SJCRH30 (cell line): Measurements from ENCODE around the gene IL16. TPM values are rescaled to one million over a fixed set of nuclear protein-coding genes. Genes with fewer than 3 reads are reported as not detected.

ENCODE experiments used
- DNase-seq, 2 experiments: peaks; one replicate each; pipeline ENCODE4 v3.0.0-alpha.2; 2015 to 2020
- H3K27ac ChIP-seq: fragments of 250-450 bp; sonication (Bioruptor Pico); 2 replicates; pipeline ENCODE4 v1.5.1; 2020; ENCODE audit warnings: mild to moderate bottlenecking, moderate library complexity
- H3K27me3 ChIP-seq: fragments of 250-450 bp; sonication (Bioruptor Pico); 2 replicates; pipeline ENCODE4 v1.5.1; 2020; ENCODE audit warnings: mild to moderate bottlenecking, moderate library complexity
- H3K36me3 ChIP-seq: fragments of 250-450 bp; sonication (Bioruptor Pico); 2 replicates; pipeline ENCODE4 v1.5.1; 2020; ENCODE audit warnings: mild to moderate bottlenecking, moderate library complexity
- H3K4me1 ChIP-seq: fragments of 250-450 bp; sonication (Bioruptor Pico); 2 replicates; pipeline ENCODE4 v1.5.1; 2020; ENCODE audit warnings: mild to moderate bottlenecking, moderate library complexity
- H3K4me3 ChIP-seq: fragments of 250-450 bp; sonication (Bioruptor Pico); 2 replicates; pipeline ENCODE4 v1.5.1; 2020; ENCODE audit warnings: mild to moderate bottlenecking, moderate library complexity
- H3K9me3 ChIP-seq: fragments of 250-450 bp; sonication (Bioruptor Pico); replicated peaks from 2 replicates; pipeline ENCODE4 v1.5.1; 2020; ENCODE audit warnings: mild to moderate bottlenecking, moderate library complexity
- total RNA-seq: library from RNA; depleted of rRNA; stranded (reverse); fragments of >200 nt; shearing (Covaris generic); gene quantifications from 2 replicates; pipeline ENCODE4 v1.2.3, GENCODE V29; 2014

The IL16 gene
- total RNA-seq, 1 experiment from 2014 or later = 0.18 TPM

DNA sequence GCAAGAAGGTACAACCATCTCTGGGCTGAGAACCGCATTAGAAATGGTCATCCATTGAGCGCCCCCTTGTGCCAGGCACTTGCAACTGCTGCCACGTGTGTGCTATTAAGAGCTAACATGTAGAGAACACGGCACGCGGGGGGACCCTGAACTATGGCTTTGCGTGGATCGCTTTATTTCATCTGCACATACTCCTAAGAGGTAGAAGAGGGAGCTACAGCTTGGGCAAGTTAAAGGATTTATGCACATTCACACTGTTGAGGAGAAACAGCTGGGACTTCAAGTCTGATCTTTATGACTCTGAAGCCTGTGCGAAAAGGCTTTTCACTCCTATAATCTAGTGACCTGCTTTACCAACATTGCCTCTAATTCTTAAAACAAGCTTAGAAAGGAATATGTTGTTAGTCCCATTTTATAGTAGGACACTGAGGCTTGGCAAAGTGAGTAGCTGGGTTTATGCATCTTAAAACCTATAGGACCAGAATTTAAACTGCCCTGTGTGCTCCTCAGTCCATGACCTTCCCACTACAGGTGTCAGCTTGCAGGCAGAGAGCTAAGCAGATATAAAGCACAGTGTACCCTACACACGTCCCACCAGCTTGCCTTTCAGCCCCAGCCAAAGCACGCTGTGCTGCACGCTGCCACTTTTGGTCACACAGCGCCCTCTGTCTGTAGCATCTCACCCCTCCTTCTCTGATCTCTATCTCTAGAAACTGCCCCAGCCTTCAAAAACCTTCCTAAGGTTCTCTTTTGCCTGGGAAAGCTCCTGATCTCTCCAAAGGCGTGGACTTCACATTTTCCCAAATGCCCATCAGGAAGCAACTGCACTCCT, 69.5 kb downstream of the IL16 start:
- peak; percentile 83 to 92 for DNase-seq
- no peaks in the 10 kb centered on the region for H3K9me3 ChIP-seq
- peaks cover 24% of the 10 kb centered on the region for H3K4me1 ChIP-seq
- no peaks in the 10 kb centered on the region for H3K36me3 ChIP-seq
- H3K4me3 ChIP-seq = peak overlapping the region; percentile 43
- H3K27me3 ChIP-seq = no peaks in the 10 kb centered on the region
- H3K27ac ChIP-seq = peak overlapping the region; percentile 1; the same call in 1 of the 2 replicates

DNA sequence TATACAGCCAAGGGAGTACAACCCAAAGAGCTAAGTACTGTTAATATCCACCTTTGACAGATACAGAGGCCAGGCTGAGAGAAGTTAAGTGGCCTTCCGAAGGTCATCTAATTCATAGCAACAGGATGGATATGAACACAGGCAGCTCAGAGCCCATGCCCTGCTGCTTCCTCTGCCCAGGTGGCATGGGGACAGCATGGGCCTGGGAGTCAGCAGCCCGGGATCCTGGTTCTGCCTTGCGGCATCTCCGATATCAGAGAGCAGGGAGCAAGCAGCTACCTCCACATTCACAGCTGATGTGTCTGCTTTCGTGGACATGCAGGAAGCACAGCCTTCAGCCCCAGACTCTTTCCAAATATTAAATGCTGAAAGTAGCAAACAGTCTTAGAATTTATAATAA, 71.7 kb downstream of the IL16 start:
- Histone ChIP-seq H3K36me3 (no peaks in the 10 kb centered on the region), H3K4me1 (peaks cover 24% of the 10 kb centered on the region), H3K9me3 (no peaks in the 10 kb centered on the region), H3K27me3 (no peaks in the 10 kb centered on the region), H3K4me3 (no peak overlapping the region), H3K27ac (no peak overlapping the region)
- no peak for DNase-seq

DNA sequence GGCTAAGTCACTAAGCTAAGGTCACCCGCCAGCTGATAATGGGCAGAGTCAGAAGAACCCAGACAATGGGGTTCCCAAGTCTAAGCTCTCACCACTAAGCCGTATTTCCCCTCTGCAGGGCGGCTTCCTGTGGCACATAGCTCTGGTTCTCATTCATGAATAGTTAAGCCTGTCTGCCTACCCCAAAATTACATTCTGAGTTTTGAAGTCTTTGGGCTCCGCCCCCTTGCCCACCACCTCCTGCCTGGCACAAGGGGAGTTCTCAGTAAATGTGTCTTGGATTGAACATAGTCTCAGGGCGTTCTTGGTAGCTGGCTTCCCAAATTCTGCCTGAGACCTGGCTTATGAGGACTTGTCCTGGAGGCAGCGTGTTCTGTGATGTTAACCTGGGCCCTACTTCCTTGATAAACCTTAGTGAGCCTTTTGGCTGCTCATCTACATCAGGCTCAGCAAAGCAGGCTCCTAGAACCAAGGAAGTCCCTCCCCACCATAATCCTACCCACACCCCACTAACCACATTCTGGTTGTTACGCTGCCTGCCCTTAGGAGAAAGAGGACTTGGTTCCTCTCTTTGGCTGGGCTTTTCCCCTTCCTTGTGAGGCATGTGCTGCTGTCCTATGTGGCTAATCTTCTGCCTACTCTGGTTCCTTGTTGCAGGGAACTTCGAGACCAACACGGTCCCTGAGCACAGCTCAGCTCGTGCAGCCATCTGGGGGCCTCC, 72.4 kb downstream of the IL16 start:
- no peak overlapping the region for H3K4me3 ChIP-seq
- H3K9me3 ChIP-seq = no peaks in the 10 kb centered on the region
- no peak overlapping the region for H3K27ac ChIP-seq
- H3K36me3 ChIP-seq = no peaks in the 10 kb centered on the region
- no peak for DNase-seq
- H3K4me1 ChIP-seq = peaks cover 18% of the 10 kb centered on the region
- H3K27me3 ChIP-seq = no peaks in the 10 kb centered on the region

DNA sequence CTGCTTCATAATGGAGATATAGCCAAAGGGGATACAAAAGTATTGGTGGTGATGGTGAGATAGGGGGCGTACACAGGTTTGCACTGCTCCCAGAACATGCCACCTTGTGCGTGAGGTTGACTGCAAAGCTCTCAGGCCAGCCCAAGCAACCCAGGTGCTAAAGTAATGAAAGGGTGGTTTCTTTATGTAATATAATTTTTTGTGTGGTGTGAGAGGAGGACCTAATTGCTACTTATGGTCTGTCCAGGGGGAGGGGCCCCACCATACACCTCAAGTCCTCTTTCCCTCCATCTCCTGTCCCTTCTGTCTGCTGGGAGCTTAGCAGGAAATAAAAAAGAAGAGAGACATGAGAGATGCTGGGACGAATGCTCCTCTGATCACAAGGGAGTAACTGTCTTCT, 73.5 kb downstream of the IL16 start:
- no peak for DNase-seq
- H3K27me3 ChIP-seq = no peaks in the 10 kb centered on the region
- H3K4me3 ChIP-seq = no peak overlapping the region
- no peaks in the 10 kb centered on the region for H3K36me3 ChIP-seq
- no peaks in the 10 kb centered on the region for H3K9me3 ChIP-seq
- peaks cover 6% of the 10 kb centered on the region for H3K4me1 ChIP-seq
- H3K27ac ChIP-seq = no peak overlapping the region

DNA sequence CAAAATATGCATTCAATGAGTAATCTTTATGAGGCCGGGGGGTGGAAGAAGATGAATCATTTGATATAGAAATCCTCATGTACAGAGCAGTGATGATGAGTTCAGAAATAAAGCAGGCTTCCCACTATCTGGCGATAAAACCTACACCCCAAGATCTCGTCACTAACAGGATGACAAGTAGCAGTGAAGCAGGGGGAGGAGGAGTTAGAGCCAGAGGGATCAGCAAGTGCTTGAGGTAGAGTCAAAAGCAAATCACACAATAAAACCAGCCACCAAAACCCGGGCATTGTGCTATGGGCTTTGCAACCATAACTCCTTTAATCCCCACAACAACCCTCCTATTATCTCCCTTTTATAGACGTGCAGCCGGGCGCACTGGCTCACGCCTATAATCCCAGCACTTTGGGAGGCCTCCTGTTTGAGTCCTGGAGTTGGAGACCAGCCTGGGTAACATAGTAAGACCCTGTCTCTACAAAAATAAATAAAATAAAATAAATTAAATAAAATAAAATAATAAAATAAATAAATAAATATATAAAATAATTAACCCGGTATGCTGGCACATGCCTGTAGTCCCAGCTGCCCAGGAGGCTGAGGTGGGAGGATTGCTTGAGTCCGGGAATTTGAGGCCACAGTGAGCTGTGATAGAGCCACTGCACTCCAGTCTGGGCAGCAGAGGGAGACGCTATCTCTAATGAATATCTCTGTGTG, 74.3 kb downstream of the IL16 start:
- peak; percentile 18 to 50 for DNase-seq
- H3K36me3 ChIP-seq = no peaks in the 10 kb centered on the region
- H3K27me3 ChIP-seq = no peaks in the 10 kb centered on the region
- no peaks in the 10 kb centered on the region for H3K9me3 ChIP-seq
- no peak overlapping the region for H3K4me3 ChIP-seq
- H3K4me1 ChIP-seq = peaks cover 4% of the 10 kb centered on the region; the same call in 1 of the 2 replicates
- H3K27ac ChIP-seq = no peak overlapping the region

DNA sequence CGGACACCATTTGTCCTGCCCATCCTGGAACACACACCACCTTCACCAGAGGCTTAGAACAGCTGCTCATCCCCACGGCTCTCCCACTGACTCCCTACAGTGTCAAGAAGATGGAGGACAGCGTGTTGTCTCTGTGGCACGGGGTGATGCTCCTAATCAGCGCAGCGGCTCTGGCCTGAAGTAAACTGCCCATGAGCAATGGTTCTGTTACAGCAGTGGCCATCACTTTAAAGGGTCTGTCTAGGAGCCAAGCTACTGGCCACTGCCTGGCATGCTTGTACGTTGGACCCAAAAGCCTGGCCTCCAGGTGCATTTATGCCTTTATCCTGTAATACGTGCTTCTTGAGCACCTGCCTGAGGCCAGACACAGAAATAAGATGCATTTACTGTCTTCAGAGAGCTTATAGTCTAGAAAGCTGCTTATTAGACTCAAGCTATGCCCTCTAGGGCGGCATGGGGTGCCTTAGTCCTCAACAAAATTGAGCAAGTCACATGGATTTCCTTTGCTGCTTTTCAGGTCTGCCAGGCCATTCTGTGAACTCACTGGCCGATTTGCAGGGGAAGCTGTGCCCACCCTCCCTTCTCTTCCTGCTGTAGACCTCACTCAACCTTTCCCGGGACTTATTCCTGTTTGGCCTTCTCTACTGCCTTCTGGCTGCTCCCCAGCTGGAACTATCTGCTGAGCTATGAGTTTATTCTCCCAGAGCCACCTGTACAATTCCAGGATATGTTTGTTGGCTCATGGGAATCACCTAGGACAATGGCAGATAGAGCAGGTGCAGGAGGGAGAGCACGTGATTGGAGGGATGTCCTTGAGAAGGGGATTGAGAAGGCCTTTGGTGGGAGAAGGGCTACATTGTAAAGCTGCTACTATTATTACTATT, 75.3 kb downstream of the IL16 start:
- Histone ChIP-seq H3K27ac (no peak overlapping the region), H3K9me3 (no peaks in the 10 kb centered on the region), H3K4me1 (no peaks in the 10 kb centered on the region; the same call in 1 of the 2 replicates), H3K27me3 (no peaks in the 10 kb centered on the region), H3K4me3 (no peak overlapping the region), H3K36me3 (no peaks in the 10 kb centered on the region)
- no peak for DNase-seq

DNA sequence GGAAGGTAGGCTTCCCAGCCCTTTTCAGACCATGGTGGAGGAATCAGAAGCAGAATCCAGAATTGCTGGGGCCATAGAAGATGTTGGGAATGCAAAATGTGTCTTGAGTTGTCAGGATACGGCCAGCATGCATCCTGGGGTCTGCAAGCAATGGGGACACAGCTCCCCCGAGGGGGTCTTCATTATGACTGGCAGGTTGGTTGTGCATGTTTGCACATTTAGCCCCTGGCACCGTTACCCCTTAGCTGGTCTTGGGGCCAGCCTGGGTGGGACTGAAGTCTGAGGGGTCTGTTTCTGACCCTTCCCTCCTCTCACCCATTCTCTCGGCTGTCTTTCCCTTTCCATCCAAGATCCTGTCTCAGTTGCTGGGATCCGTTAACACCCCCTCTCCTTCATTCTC, 76.5 kb downstream of the IL16 start:
- no peaks in the 10 kb centered on the region for H3K36me3 ChIP-seq
- DNase-seq = no peak
- H3K27ac ChIP-seq = no peak overlapping the region
- no peaks in the 10 kb centered on the region; the same call in 1 of the 2 replicates for H3K4me1 ChIP-seq
- H3K27me3 ChIP-seq = no peaks in the 10 kb centered on the region
- no peak overlapping the region for H3K4me3 ChIP-seq
- H3K9me3 ChIP-seq = no peaks in the 10 kb centered on the region

DNA sequence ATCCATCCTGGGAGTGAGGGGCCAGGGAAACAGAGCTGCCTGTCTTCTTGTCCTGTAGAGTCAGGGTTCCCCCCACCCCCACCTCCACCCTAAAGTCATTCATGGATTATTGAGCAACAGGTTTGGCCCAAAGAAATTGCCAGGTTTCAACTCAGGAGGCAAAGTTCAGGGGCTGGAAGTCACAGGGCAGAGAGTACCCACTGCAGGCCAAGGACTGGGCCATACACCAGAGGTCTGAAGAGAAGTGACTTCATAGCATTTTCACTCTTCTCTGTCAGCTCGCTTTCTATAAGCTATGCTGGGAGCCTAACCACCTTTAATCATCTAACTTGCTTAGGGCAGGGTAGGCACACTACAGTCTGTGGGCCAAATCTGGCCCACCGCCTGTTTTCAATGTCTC, 77.2 kb downstream of the IL16 start:
- no peaks in the 10 kb centered on the region for H3K27me3 ChIP-seq
- no peak for DNase-seq
- no peak overlapping the region for H3K4me3 ChIP-seq
- no peaks in the 10 kb centered on the region for H3K9me3 ChIP-seq
- H3K27ac ChIP-seq = no peak overlapping the region
- no peaks in the 10 kb centered on the region for H3K36me3 ChIP-seq
- H3K4me1 ChIP-seq = no peaks in the 10 kb centered on the region; the same call in 1 of the 2 replicates

DNA sequence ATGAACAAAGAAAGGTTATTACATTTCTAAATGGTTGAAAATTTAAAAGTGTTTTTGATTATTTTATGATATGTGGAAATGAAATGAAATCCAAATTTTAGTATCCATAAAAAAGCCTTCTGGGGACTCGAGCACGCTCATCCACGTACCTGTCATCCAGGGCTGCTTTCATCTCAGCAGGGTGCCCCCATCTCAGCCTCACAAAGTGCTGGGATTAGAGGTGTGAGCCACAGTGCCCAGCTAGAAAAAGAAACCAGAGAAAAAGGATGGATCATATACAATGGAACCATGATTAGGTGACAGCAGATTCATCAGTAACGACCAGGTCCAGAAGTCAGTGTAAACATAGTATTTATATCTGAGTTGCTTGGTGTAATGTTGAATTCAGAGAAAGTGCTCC, 77.6 kb downstream of the IL16 start:
- H3K4me3 ChIP-seq = no peak overlapping the region
- no peaks in the 10 kb centered on the region; the same call in 1 of the 2 replicates for H3K4me1 ChIP-seq
- H3K9me3 ChIP-seq = no peaks in the 10 kb centered on the region
- no peak overlapping the region for H3K27ac ChIP-seq
- DNase-seq = no peak
- no peaks in the 10 kb centered on the region for H3K27me3 ChIP-seq
- no peaks in the 10 kb centered on the region for H3K36me3 ChIP-seq

DNA sequence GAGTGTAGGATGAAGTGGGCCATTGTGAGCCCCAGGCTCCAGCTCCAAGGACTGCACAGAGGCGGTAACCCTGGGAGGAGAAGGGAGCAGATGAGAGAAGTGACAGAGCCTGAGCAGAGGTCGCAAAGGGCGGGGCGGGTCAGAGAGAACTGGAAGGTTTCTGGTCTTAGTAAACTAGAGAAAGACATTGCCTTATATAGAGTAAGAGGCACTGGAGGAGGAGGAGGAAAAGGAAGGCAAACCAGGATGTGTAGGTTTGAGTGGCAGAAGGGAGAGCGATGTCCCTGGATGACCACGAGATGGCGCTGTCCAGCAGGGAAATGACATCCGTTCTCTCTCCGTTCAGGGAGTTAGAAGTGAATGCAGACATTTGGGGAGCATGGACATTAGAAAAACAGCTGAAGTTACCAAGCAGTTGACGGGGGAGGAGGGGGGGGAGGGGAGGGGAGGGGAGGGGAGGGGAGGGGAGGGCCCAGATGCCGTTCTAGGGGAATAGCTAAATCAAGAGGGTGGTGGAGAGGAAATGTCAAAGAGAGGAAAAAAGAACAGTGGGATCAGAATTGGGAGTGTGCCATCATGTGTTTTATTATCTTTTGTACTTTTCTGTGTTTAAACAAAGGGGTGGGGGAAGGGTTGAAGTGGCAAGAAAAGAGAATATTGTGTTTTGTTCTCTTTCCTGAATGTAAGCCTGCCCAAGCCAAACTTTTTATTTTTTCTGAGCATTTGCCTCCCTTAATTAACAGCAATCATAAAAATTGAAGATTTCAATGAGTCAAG, 78.4 kb downstream of the IL16 start:
- H3K27me3 ChIP-seq = no peaks in the 10 kb centered on the region
- H3K4me3 ChIP-seq = no peak overlapping the region
- no peaks in the 10 kb centered on the region; the same call in 1 of the 2 replicates for H3K4me1 ChIP-seq
- peak; percentile 64 to 91 for DNase-seq
- H3K27ac ChIP-seq = no peak overlapping the region
- H3K9me3 ChIP-seq = no peaks in the 10 kb centered on the region
- H3K36me3 ChIP-seq = no peaks in the 10 kb centered on the region

DNA sequence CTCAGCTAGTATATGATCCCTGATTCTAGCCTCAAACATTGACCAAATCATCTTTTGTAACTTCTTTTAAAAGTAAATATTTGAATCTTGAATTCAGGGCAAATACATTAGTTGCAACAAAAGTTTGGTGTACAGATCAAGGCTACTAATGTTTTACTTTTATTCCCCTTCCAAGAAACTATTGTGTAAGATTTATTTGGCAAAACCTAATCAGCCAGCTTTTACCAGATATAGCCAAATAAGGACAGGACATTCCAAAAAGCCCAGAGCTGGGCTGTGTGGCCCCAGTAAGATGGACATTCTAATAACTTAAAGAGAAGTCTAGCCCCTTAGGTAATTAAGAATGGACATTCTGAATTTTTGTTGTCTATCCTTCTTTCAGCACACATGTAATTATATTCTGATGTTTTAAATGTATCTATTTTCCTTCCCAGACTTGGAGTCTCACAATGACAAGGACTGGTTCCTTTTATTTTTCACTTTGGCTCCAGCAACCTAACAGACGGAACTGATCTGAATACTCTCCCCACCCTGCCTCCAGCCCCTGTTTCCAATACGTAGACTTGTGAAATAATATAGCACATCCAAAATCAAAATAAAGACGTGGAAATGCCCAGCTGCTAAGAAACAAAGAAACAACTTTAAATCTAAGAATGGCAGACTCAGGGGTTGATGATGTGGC, 79.2 kb downstream of the IL16 start:
- Histone ChIP-seq H3K27ac (no peak overlapping the region), H3K36me3 (no peaks in the 10 kb centered on the region), H3K4me1 (no peaks in the 10 kb centered on the region; the same call in 1 of the 2 replicates), H3K4me3 (no peak overlapping the region), H3K27me3 (no peaks in the 10 kb centered on the region), H3K9me3 (no peaks in the 10 kb centered on the region)
- DNase-seq = no peak

DNA sequence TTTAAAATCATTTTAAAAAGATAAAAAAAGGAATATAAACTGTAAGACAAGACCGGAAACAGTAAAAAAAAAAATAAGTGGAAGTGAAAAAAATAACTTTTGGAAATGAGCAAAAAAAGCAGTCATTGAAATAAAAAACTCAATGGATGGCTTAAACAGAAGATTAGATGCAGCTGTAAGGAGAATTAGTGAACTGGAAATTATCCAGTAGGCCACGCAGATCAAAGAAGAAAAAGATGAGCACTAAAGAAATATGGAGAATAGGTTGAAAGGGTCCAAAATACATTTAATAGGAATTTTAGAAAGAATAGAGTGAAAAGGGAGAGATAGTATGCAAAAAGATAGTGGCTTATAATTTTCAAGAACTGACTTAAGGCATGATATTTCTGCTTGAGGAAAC, 80.3 kb downstream of the IL16 start:
- Histone ChIP-seq H3K27me3 (no peaks in the 10 kb centered on the region), H3K36me3 (no peaks in the 10 kb centered on the region), H3K4me3 (no peak overlapping the region), H3K9me3 (no peaks in the 10 kb centered on the region), H3K4me1 (no peaks in the 10 kb centered on the region; the same call in 1 of the 2 replicates), H3K27ac (no peak overlapping the region)
- no peak for DNase-seq

DNA sequence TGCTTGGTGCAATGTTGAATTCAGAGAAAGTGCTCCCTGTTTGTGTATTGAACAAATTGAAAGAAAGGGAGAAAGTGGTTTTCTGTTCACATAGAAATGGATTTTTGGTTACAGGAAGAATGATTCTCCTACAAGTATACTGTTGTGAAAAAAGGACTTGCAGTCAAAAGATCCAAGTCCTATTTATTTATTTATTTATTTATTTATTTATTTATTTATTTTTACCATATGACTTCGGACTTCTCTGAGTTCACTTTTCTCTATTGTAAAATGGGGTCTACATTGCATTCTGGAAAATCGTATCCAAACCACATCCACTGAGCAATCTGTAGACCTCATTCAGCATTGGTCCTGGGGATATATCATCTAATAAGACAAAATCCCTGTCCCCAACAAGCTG, 81.2 kb downstream of the IL16 start:
- Histone ChIP-seq H3K4me3 (no peak overlapping the region), H3K27me3 (no peaks in the 10 kb centered on the region), H3K36me3 (no peaks in the 10 kb centered on the region), H3K4me1 (no peaks in the 10 kb centered on the region; the same call in 1 of the 2 replicates), H3K27ac (no peak overlapping the region), H3K9me3 (no peaks in the 10 kb centered on the region)
- no peak for DNase-seq
